Liver (tissue), 9 donors: ENCODE results near the gene GDPD5. TPM values are rescaled to one million over a fixed set of nuclear protein-coding genes. Genes with fewer than 3 reads are reported as not detected.

Experiments
- DNase-seq: peaks from one replicate; pipeline ENCODE4 v3.0.0-alpha.2; 2017; ENCODE audit warnings: low spot score
- H3K27ac ChIP-seq, 2 donors: one replicate each; pipeline ENCODE4 v1.7.0; 2013; ENCODE audit warnings: inconsistent platforms in 2 of 2, low read length in 2 of 2, control low read depth in 1 of 2, low read depth in 1 of 2, mild to moderate bottlenecking in 1 of 2
- H3K27me3 ChIP-seq, 4 donors: one replicate each; pipeline versions ENCODE4 v1.6.1 to v1.7.0; 2013; ENCODE audit warnings: low read length in 3 of 4, inconsistent platforms in 1 of 4, mild to moderate bottlenecking in 1 of 4, moderate library complexity in 1 of 4; ENCODE audit not compliant: control insufficient read depth in 4 of 4, insufficient read depth in 4 of 4
- H3K36me3 ChIP-seq, 4 donors: one replicate each; pipeline versions ENCODE4 v1.6.1 to v1.7.0; 2013; ENCODE audit warnings: low read length in 3 of 4, mild to moderate bottlenecking in 3 of 4, low read depth in 1 of 4, moderate library complexity in 1 of 4; ENCODE audit not compliant: control insufficient read depth in 4 of 4, insufficient read depth in 3 of 4
- H3K4me1 ChIP-seq, 4 donors: one replicate each; pipeline versions ENCODE4 v1.6.1 to v1.7.0; 2013; ENCODE audit warnings: low read length in 3 of 4, mild to moderate bottlenecking in 3 of 4, moderate library complexity in 1 of 4; ENCODE audit not compliant: control insufficient read depth in 4 of 4, insufficient read depth in 4 of 4
- H3K4me3 ChIP-seq, 3 donors: one replicate each; pipeline versions ENCODE4 v1.6.1 to v1.7.0; 2013; ENCODE audit warnings: low read length in 3 of 3, control low read depth in 1 of 3, low read depth in 1 of 3, mild to moderate bottlenecking in 1 of 3
- H3K9ac ChIP-seq, 2 donors: one replicate each; pipeline ENCODE4 v1.7.0; 2013; ENCODE audit warnings: low read length in 2 of 2, mild to moderate bottlenecking in 2 of 2, moderate library complexity in 2 of 2, control low read depth in 1 of 2, low read depth in 1 of 2
- H3K9me3 ChIP-seq, 4 donors: one replicate each; pipeline versions ENCODE4 v1.6.1 to v1.7.0; 2013; ENCODE audit warnings: low read length in 3 of 4; ENCODE audit not compliant: control insufficient read depth in 4 of 4
- ATF3 ChIP-seq: IDR thresholded peaks from 2 replicates; pipeline ENCODE4 v1.6.1; 2016; ENCODE audit warnings: antibody characterized with exemption
- FOXA1 ChIP-seq: IDR thresholded peaks from 2 replicates; pipeline ENCODE4 v1.6.1; 2016; ENCODE audit warnings: antibody characterized with exemption
- FOXA2 ChIP-seq: IDR thresholded peaks from 2 replicates; pipeline ENCODE4 v1.6.1; 2016; ENCODE audit warnings: antibody characterized with exemption
- GABPA ChIP-seq, 2 donors: IDR thresholded peaks in 1 of 2; conservative IDR thresholded peaks in 1 of 2; 2 replicates each; pipeline ENCODE4 v1.6.1; 2016; ENCODE audit warnings: antibody characterized with exemption in 2 of 2, mild to moderate bottlenecking in 1 of 2, moderate library complexity in 1 of 2
- HNF4A ChIP-seq, 2 donors: conservative IDR thresholded peaks; 2 replicates each; pipeline ENCODE4 v1.6.1; 2016; ENCODE audit warnings: antibody characterized with exemption in 2 of 2, mild to moderate bottlenecking in 2 of 2
- HNF4G ChIP-seq: IDR thresholded peaks from 2 replicates; pipeline ENCODE4 v1.6.1; 2016; ENCODE audit warnings: antibody characterized with exemption
- NR2F2 ChIP-seq: IDR thresholded peaks from 2 replicates; pipeline ENCODE4 v1.6.1; 2016; ENCODE audit warnings: antibody characterized with exemption
- RAD21 ChIP-seq, 2 donors: IDR thresholded peaks; 2 replicates each; pipeline ENCODE4 v1.6.1; 2016; ENCODE audit warnings: antibody characterized with exemption in 2 of 2, mild to moderate bottlenecking in 2 of 2
- REST ChIP-seq: IDR thresholded peaks from 2 replicates; pipeline ENCODE4 v1.6.1; 2016; ENCODE audit warnings: antibody characterized with exemption, mild to moderate bottlenecking
- RXRA ChIP-seq, 2 donors: IDR thresholded peaks; 2 replicates each; pipeline ENCODE4 v1.6.1; 2017 to 2018; ENCODE audit warnings: antibody characterized with exemption in 2 of 2, mild to moderate bottlenecking in 1 of 2
- TAF1 ChIP-seq: conservative IDR thresholded peaks from 2 replicates; pipeline ENCODE4 v1.6.1; 2016; ENCODE audit warnings: antibody characterized with exemption, mild to moderate bottlenecking
- YY1 ChIP-seq: IDR thresholded peaks from 2 replicates; pipeline ENCODE4 v1.6.1; 2016; ENCODE audit warnings: antibody characterized with exemption, mild to moderate bottlenecking
- WGBS: extraction: QIAGEN DNeasy Blood & Tissue Kit; methylation state at CpG from one replicate; pipeline ENCODE4 v1.1.7; 2013; 5-methylcytosine and 5-hydroxymethylcytosine counted together
- polyA plus RNA-seq, 2 donors: library from polyadenylated mRNA; stranded (reverse) in 1 of 2; unstranded in 1 of 2; fragments of 200-250 nt in 1 of 2; fragments of >200 nt in 1 of 2; fragmentation: Nextera tagmentation in 1 of 2; extraction: Ambion mirVana in 1 of 2; gene quantifications; one replicate each; pipeline versions ENCODE4 v1.2.1 to v1.2.3, GENCODE V29; 2013 to 2015
- total RNA-seq, 2 donors: library from RNA; depleted of rRNA; stranded (reverse); fragments of >200 nt; gene quantifications; one replicate each; pipeline ENCODE4 v1.2.3, GENCODE V29; 2014
- TF ChIP-seq, protein P1 (sequence below): fragments of 150-350 bp; IDR thresholded peaks from 2 replicates; pipeline ENCODE4 v1.5.1; 2017; ENCODE audit warnings: improper control_type of control experiment, low read depth, low read length; ENCODE audit not compliant: missing input control
- TF ChIP-seq, protein P2 (sequence below): IDR thresholded peaks from 2 replicates; pipeline ENCODE4 v1.6.1; 2016; ENCODE audit warnings: antibody characterized with exemption
- donor health status: healthy.
- donor health status: healthy.
- donor health status: healthy.
- donor health status: healthy.
- donor health status: healthy.

GDPD5 gene
- total and polyA plus RNA-seq, 4 donors, result 3.0 to 22.8 (median 4.2) TPM

DNA sequence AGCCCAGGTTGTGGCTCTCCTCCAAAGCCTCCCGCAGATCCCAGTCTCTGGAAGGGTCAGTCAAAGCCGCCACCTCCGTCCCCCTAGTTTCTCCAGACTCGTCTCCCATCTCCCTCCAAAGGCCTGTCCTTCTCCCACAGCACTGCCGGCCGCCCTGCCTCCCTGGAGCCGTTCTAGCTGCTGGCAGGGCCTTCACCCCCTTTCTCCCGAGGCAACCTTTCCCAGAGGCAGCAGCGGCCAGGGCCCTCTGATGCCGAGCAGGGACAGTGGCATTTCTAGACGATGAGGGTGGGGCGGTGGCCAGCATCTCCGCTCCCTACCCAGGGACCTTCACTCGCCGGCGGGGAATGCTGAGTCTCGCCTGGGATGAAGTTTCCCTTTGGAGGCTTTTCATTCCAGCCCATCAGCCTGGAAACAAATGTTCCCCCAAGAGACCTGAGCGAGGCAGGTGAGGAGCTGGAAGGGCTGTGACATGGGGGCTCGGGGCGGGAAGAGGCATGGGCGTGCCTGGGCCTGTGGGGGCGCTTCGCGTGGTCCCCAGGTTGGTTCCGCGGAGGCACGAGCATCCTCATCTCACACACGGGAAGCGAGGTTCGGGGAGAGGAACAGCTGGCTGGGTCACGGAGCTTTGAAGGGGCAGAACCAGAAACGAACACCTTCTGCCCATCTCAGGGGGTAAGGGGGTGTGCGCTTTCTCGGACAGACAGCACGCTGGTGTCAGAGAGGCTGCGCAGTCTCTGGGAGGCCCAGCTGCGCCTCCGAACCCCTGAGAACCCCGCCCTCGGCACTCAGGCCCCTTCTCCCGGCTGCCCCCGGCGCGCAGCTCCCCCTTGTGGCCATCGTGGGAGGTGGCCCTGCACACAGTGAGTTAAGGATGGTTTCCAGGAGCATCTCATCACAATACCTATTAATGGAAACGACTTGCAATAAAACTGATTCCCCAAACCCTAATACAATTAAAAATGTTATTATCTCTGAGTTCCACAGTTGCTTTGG is 74.6 kb downstream of the GDPD5 start:
- Histone ChIP-seq H3K4me3 (no peak overlapping the region), H3K36me3 (no peaks in the 10 kb centered on the region), H3K4me1 (no peaks in the 10 kb centered on the region), H3K9ac (no peak overlapping the region), H3K27ac (no peak overlapping the region), H3K9me3 (no peaks in the 10 kb centered on the region), H3K27me3 (no peaks in the 10 kb centered on the region)
- DNase-seq, result peak; percentile 71
- WGBS, result 67% methylated on average over 46 of the region's 46 CpGs
- TF ChIP-seq, protein P1, sequence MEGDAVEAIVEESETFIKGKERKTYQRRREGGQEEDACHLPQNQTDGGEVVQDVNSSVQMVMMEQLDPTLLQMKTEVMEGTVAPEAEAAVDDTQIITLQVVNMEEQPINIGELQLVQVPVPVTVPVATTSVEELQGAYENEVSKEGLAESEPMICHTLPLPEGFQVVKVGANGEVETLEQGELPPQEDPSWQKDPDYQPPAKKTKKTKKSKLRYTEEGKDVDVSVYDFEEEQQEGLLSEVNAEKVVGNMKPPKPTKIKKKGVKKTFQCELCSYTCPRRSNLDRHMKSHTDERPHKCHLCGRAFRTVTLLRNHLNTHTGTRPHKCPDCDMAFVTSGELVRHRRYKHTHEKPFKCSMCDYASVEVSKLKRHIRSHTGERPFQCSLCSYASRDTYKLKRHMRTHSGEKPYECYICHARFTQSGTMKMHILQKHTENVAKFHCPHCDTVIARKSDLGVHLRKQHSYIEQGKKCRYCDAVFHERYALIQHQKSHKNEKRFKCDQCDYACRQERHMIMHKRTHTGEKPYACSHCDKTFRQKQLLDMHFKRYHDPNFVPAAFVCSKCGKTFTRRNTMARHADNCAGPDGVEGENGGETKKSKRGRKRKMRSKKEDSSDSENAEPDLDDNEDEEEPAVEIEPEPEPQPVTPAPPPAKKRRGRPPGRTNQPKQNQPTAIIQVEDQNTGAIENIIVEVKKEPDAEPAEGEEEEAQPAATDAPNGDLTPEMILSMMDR, result peak; percentile 41
- TF ChIP-seq FOXA2 (no peak), RAD21 (IDR thresholded peaks at IDR 0.05) (peak in 1 of 2 donors; percentile 61)

DNA sequence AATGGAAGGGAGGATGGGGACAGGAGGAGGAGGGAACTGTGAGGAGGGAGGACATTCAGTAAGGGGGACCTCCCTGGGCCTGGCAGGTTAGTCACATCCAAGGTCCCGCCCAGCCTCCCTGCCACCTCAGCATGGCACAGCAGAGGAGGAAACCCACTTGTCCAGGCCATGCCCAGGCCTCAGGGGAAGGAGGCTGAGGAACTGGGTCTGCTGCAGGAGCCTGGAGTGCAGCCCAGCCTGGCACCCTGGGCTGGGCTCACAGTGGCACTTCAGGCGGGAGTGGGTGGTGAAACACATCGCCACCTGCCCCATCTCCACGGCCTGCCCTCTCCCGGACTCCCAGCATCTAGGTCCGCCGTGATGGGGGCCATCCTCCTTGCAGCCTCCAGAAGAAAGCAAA is 75.5 kb downstream of the GDPD5 start:
- H3K27ac ChIP-seq, result no peak overlapping the region
- no peaks in the 10 kb centered on the region for H3K9me3 ChIP-seq
- no peaks in the 10 kb centered on the region for H3K4me1 ChIP-seq
- no peak for DNase-seq
- H3K36me3 ChIP-seq, result no peaks in the 10 kb centered on the region
- 87% methylated on average over 7 of the region's 7 CpGs for WGBS
- H3K27me3 ChIP-seq, result no peaks in the 10 kb centered on the region
- no peak for TF ChIP-seq GABPA (IDR thresholded peaks at IDR 0.05 in 1 of 2, conservative IDR thresholded peaks at IDR 0.05 in 1 of 2)
- TF ChIP-seq HNF4A (conservative IDR thresholded peaks at IDR 0.05), result no peak
- no peak for TF ChIP-seq YY1
- TF ChIP-seq ATF3, result no peak
- no peak for TF ChIP-seq FOXA1
- no peak for TF ChIP-seq NR2F2
- TF ChIP-seq RAD21 (IDR thresholded peaks at IDR 0.05), result no peak
- no peak for TF ChIP-seq HNF4G
- no peak for TF ChIP-seq REST
- TF ChIP-seq FOXA2, result no peak
- TF ChIP-seq, protein P2, sequence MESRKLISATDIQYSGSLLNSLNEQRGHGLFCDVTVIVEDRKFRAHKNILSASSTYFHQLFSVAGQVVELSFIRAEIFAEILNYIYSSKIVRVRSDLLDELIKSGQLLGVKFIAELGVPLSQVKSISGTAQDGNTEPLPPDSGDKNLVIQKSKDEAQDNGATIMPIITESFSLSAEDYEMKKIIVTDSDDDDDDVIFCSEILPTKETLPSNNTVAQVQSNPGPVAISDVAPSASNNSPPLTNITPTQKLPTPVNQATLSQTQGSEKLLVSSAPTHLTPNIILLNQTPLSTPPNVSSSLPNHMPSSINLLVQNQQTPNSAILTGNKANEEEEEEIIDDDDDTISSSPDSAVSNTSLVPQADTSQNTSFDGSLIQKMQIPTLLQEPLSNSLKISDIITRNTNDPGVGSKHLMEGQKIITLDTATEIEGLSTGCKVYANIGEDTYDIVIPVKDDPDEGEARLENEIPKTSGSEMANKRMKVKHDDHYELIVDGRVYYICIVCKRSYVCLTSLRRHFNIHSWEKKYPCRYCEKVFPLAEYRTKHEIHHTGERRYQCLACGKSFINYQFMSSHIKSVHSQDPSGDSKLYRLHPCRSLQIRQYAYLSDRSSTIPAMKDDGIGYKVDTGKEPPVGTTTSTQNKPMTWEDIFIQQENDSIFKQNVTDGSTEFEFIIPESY, result no peak
- TF ChIP-seq RXRA (IDR thresholded peaks at IDR 0.05), result no peak
- no peak for TF ChIP-seq TAF1
- H3K4me3 ChIP-seq, result no peak overlapping the region
- H3K9ac ChIP-seq, result no peak overlapping the region
